Suprapubic skin (tissue), 3 donors: ENCODE results near the gene NAT14.

Experiments used
- CTCF ChIP-seq, 2 donors: fragments of 200-600 bp in 1 of 2; fragments of 450-650 bp in 1 of 2; sonication (generic) in 1 of 2; IDR thresholded peaks; one replicate each; pipeline ENCODE4 v1.5.1; 2016 to 2019; ENCODE audit warnings: antibody characterized with exemption in 2 of 2, mild to moderate bottlenecking in 1 of 2, moderate library complexity in 1 of 2
- POLR2AphosphoS5 ChIP-seq, 3 donors: sonication (generic); formaldehyde crosslinking; IDR thresholded peaks; one replicate each; pipeline ENCODE4 v1.6.1; 2017; ENCODE audit warnings: antibody characterized with exemption in 3 of 3

GRCh38 chr19:55447421-55448174 is 37.4 kb upstream of the NAT14 start:
- TF ChIP-seq CTCF (IDR thresholded peaks at IDR 0.05) (no peak), POLR2AphosphoS5 (IDR thresholded peaks at IDR 0.05) (no peak)
